Vagina (tissue), 2 donors: ENCODE data around the gene ZNF615. TPM values are rescaled to one million over a fixed set of nuclear protein-coding genes. Genes with fewer than 3 reads are reported as not detected.
"Not testable (repeated sequence)": the region's sequence is repeated elsewhere in the genome, so short reads cannot be mapped to it uniquely, and the experiment has no call there.

Source experiments
- DNase-seq, 2 donors: peaks; one replicate each; pipeline ENCODE4 v3.0.0-alpha.2; 2017; ENCODE audit errors: extremely low spot score in 2 of 2
- H3K27ac ChIP-seq: fragments of 200-600 bp; sonication (generic); one replicate; pipeline ENCODE4 v1.5.1; 2019
- H3K27me3 ChIP-seq: fragments of 200-600 bp; sonication (generic); one replicate; pipeline ENCODE4 v1.5.1; 2019
- H3K36me3 ChIP-seq, 2 donors: fragments of 200-600 bp; sonication (generic); one replicate each; pipeline ENCODE4 v1.5.1; 2017 to 2019
- H3K4me1 ChIP-seq: fragments of 200-600 bp; sonication (generic); one replicate; pipeline ENCODE4 v1.5.1; 2019
- H3K4me3 ChIP-seq, 2 donors: fragments of 200-600 bp; sonication (generic); 1 replicate in 1 of 2; 2 replicates in 1 of 2; pipeline ENCODE4 v1.5.1; 2016 to 2019
- H3K9me3 ChIP-seq: fragments of 200-600 bp; sonication (generic); one replicate; pipeline ENCODE4 v1.5.1; 2019
- POLR2A ChIP-seq, 2 donors: fragments of 450-650 bp; IDR thresholded peaks; one replicate each; pipeline ENCODE4 v1.6.1; 2017; ENCODE audit warnings: antibody characterized with exemption in 2 of 2, mild to moderate bottlenecking in 2 of 2, moderate library complexity in 2 of 2
- POLR2AphosphoS5 ChIP-seq, 2 donors: sonication (generic); formaldehyde crosslinking; IDR thresholded peaks; one replicate each; pipeline ENCODE4 v1.9.0; 2017; ENCODE audit warnings: antibody characterized with exemption in 2 of 2, mild to moderate bottlenecking in 2 of 2, low read depth in 1 of 2; ENCODE audit not compliant: insufficient read depth in 1 of 2
- intact Hi-C: fragments of 100-400 bp; cut with DNase I; formaldehyde crosslinking; loops from one replicate; pipeline ENCODE4 v1.15.1; 2023
- total RNA-seq: library from RNA; depleted of rRNA; stranded (reverse); fragments of >200 nt; gene quantifications from one replicate; pipeline ENCODE4 v1.2.3, GENCODE V29; 2016
- TF ChIP-seq, protein P1 (sequence below), 3 experiments: fragments of 450-650 bp in 2 of 3; fragments of 200-600 bp in 1 of 3; sonication (generic) in 1 of 3; IDR thresholded peaks; one replicate each; pipeline ENCODE4 v1.5.1; 2017 to 2019; ENCODE audit warnings: antibody characterized with exemption in 3 of 3, mild to moderate bottlenecking in 2 of 3, moderate library complexity in 2 of 3

Gene ZNF615
- total RNA-seq, 1 donor from 2014 or later: 6.4 TPM

DNA sequence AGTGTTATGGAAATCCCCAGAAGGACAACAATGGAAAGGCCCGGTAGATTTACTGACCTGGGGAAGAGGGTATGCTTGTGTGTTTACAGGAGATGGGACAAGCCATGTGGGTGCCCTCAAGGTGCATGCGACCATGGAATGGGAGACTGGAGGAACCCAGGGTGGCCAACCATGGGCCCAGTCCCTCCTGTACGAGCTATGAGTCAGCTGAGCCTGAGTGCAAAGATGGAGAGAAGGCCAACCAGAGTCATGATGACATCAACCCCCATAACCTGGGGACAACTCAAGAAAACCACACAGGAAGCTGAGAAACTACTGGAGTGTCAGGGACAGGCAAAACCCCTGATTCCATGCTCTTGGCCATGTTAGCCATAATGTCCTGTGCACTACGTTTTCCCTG is 29.1 kb downstream of the ZNF615 start:
- Histone ChIP-seq H3K9me3 (peaks cover 67% of the 10 kb centered on the region), H3K27ac (no peak overlapping the region), H3K4me3 (no peak overlapping the region), H3K4me1 (no peaks in the 10 kb centered on the region), H3K27me3 (no peaks in the 10 kb centered on the region), H3K36me3 (peaks cover 0 to 72% of the 10 kb centered on the region in 2 donors)
- TF ChIP-seq, protein P1, sequence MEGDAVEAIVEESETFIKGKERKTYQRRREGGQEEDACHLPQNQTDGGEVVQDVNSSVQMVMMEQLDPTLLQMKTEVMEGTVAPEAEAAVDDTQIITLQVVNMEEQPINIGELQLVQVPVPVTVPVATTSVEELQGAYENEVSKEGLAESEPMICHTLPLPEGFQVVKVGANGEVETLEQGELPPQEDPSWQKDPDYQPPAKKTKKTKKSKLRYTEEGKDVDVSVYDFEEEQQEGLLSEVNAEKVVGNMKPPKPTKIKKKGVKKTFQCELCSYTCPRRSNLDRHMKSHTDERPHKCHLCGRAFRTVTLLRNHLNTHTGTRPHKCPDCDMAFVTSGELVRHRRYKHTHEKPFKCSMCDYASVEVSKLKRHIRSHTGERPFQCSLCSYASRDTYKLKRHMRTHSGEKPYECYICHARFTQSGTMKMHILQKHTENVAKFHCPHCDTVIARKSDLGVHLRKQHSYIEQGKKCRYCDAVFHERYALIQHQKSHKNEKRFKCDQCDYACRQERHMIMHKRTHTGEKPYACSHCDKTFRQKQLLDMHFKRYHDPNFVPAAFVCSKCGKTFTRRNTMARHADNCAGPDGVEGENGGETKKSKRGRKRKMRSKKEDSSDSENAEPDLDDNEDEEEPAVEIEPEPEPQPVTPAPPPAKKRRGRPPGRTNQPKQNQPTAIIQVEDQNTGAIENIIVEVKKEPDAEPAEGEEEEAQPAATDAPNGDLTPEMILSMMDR (IDR thresholded peaks at IDR 0.05): no peak
- TF ChIP-seq POLR2A (IDR thresholded peaks at IDR 0.05) (no peak), POLR2AphosphoS5 (IDR thresholded peaks at IDR 0.05; ENCODE audit: insufficient read depth in 1 of 2, low read depth in 1 of 2) (no peak)
- DNase-seq: no peak
- intact Hi-C loops: no loop called here

DNA sequence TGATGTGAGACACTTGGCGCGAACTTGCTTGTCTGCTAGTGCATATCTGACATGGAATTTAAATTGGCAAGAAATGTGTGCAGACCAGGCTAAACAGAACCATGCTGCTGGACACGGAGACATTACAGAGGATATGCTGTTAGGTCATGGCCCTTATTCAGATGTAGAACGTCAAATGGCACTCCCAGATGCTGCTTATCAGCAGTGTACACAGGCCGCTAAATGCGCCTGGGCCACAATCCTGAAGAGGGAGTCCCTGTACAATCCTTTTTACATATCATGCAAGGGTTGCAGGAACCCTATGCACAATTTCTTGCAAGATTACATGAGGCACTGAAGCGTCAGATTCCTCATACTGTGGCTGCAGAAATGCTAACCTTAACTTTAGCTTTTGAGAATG is 30.7 kb downstream of the ZNF615 start:
- TF ChIP-seq POLR2AphosphoS5 (IDR thresholded peaks at IDR 0.05; ENCODE audit: insufficient read depth in 1 of 2, low read depth in 1 of 2): no peak
- Histone ChIP-seq H3K36me3 (peaks cover 9 to 82% of the 10 kb centered on the region in 2 donors), H3K27ac (no peak overlapping the region), H3K9me3 (peaks cover 71% of the 10 kb centered on the region), H3K27me3 (no peaks in the 10 kb centered on the region), H3K4me1 (no peaks in the 10 kb centered on the region), H3K4me3 (no peak overlapping the region)
- intact Hi-C loops: no loop called here
- DNase-seq: no peak

DNA sequence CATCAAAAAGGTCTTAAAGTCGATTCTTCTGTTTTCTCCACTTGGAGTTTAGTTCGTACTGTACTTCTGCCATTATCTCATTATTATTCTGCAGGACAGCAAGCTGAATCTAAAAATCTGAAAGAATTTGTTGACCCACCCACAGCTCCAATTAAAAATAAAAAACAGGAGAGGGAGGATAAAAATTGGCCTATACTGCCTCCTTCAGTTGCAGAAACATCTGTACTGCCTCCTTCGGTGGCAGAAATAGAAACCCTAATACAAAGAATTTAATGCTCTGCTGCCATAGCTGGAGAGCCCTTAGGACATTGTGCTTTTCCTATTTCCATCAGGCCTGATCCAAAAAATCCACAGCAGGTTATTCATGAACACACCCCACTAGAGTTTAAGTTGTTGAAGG is 31.2 kb downstream of the ZNF615 start:
- no peaks in the 10 kb centered on the region for H3K27me3 ChIP-seq
- H3K9me3 ChIP-seq: peaks cover 72% of the 10 kb centered on the region
- TF ChIP-seq POLR2AphosphoS5 (IDR thresholded peaks at IDR 0.05; ENCODE audit: insufficient read depth in 1 of 2, low read depth in 1 of 2) (no peak), POLR2A (IDR thresholded peaks at IDR 0.05) (no peak)
- TF ChIP-seq, protein P1 (IDR thresholded peaks at IDR 0.05): no peak
- no peak for DNase-seq
- H3K4me3 ChIP-seq: no peak overlapping the region
- H3K27ac ChIP-seq: no peak overlapping the region
- H3K4me1 ChIP-seq: no peaks in the 10 kb centered on the region
- intact Hi-C loops: no loop called here
- peaks cover 9 to 86% of the 10 kb centered on the region in 2 donors for H3K36me3 ChIP-seq

DNA sequence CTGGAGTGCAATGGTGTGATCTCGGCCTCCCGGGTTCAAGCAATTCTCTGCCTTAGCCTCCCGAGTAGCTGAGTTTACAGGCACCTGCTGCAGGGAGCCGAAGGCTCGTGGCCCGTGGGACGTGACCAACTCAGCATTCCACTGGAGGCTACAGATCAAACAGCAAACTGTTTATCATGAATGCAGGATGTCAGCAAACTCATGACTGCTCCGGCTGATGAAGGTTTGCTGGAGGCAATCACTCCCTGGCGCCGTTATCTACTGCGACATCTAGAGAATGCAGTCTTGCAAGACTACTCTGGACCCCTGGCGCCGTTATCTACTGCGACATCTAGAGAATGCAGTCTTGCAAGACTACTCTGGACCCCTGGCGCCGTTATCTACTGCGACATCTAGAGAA is 32.2 kb downstream of the ZNF615 start:
- H3K4me3 ChIP-seq, DNase-seq, H3K27me3 ChIP-seq, H3K27ac ChIP-seq, H3K4me1 ChIP-seq, intact Hi-C loops: not testable (repeated sequence)
- Histone ChIP-seq H3K9me3 (peaks cover 80% of the 10 kb centered on the region), H3K36me3 (peaks cover 16 to 87% of the 10 kb centered on the region in 2 donors)

DNA sequence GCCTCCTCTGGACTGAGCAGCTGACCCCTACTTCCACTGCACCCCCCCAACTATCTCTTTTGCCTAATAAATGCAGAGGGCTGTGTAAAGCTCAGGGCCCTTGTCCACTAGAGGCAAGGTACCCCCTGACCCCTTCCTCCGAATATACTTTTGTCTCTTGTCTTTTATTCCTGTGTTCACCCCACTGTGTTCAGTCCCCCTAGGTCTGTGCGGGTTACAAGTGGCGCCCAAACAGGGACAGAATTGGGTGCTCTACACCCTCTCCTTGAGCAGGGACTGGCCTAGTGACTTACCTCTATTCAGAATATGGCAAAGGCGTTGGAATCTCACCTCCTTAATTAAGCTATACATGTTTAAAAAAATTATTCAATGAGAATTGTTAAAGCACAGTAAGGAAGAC is 36.4 kb downstream of the ZNF615 start:
- Histone ChIP-seq H3K4me1 (no peaks in the 10 kb centered on the region), H3K27ac (no peak overlapping the region), H3K36me3 (peaks cover 40 to 97% of the 10 kb centered on the region in 2 donors), H3K9me3 (peaks cover 91% of the 10 kb centered on the region), H3K4me3 (peak overlapping the region in 1 of 2 donors; percentile 6), H3K27me3 (no peaks in the 10 kb centered on the region)
- intact Hi-C loops: no loop called here
- no peak for TF ChIP-seq POLR2AphosphoS5 (IDR thresholded peaks at IDR 0.05; ENCODE audit: insufficient read depth in 1 of 2, low read depth in 1 of 2)
- no peak for TF ChIP-seq POLR2A (IDR thresholded peaks at IDR 0.05)
- DNase-seq: no peak

DNA sequence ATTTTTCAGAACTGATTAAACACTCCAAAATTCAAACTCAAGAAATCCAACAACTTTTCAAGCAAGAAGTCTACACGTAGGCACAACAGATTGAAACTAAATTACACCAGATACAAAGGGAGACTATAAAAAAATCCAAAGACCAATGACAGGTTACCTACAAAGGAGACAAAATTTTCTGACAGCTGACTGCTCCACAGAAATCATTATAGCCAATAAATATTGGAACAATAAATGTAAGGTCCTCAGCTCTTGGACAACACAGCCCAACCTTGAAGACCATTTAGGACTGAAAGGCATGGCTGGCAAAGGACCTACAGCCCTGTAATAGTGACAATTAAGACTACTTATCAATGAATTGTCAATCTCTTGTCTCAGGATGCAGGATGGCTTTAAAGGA is 37.3 kb downstream of the ZNF615 start:
- H3K4me3 ChIP-seq: no peak overlapping the region
- DNase-seq: no peak
- TF ChIP-seq POLR2A (IDR thresholded peaks at IDR 0.05) (no peak), POLR2AphosphoS5 (IDR thresholded peaks at IDR 0.05; ENCODE audit: insufficient read depth in 1 of 2, low read depth in 1 of 2) (no peak)
- TF ChIP-seq, protein P1 (IDR thresholded peaks at IDR 0.05): no peak
- no peaks in the 10 kb centered on the region for H3K27me3 ChIP-seq
- intact Hi-C loops: no loop called here
- no peak overlapping the region for H3K27ac ChIP-seq
- H3K36me3 ChIP-seq: peaks cover 43 to 98% of the 10 kb centered on the region in 2 donors
- H3K9me3 ChIP-seq: peaks cover 93% of the 10 kb centered on the region
- no peaks in the 10 kb centered on the region for H3K4me1 ChIP-seq
